Nephron progenitor cell (in vitro differentiated cells): Measurements from ENCODE around the gene CXCL10.

Source experiments
- DNase-seq: peaks from one replicate; pipeline ENCODE4 v3.0.0; 2021
- H3K27ac Mint-ChIP-seq: 2 replicates; pipeline ENCODE4 v1.8.0; 2021; ENCODE audit warnings: mild to moderate bottlenecking, moderate library complexity, mixed read lengths
- H3K27me3 Mint-ChIP-seq: 2 replicates; pipeline ENCODE4 v1.8.0; 2021; ENCODE audit warnings: mild to moderate bottlenecking, low read depth, mixed read lengths; ENCODE audit not compliant: poor library complexity
- H3K36me3 Mint-ChIP-seq: 2 replicates; pipeline ENCODE4 v1.8.0; 2021; ENCODE audit warnings: low read depth, mixed read lengths
- H3K4me1 Mint-ChIP-seq: 2 replicates; pipeline ENCODE4 v1.8.0; 2021; ENCODE audit warnings: mixed read lengths
- H3K4me3 Mint-ChIP-seq: 2 replicates; pipeline ENCODE4 v1.8.0; 2021; ENCODE audit warnings: mild to moderate bottlenecking, moderate library complexity, mixed read lengths
- H3K9me3 Mint-ChIP-seq: 2 replicates; pipeline ENCODE4 v1.8.0; 2021; ENCODE audit warnings: mild to moderate bottlenecking, moderate library complexity, mixed read lengths
- TF ChIP-seq, protein P1 (sequence below): fragments of 200-600 bp; sonication (generic); IDR thresholded peaks from 2 replicates; pipeline ENCODE4 v1.5.0; 2021; ENCODE audit warnings: antibody characterized with exemption

The CXCL10 gene

DNA sequence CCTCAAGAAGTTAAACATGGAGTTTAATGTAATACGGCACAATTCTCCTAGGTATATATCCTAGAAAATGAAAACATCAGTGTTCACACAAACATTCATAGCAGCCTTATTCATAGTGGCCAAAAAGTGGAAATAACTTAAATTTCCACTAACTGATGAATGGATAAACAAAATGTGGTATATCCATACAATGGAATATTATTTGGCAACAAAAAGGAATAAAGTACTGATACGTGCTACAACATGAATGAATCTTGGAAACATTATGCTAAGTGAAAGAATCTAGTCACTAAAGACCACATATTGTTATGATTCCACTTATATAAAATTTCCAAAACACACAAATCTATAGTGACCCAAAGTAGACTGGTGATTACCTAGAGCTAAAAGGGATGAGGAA lies 47.1 kb downstream of the CXCL10 start:
- DNase-seq = no peak
- no peaks in the 10 kb centered on the region for H3K4me1 Mint-ChIP-seq
- H3K36me3 Mint-ChIP-seq = peaks cover 81% of the 10 kb centered on the region
- H3K4me3 Mint-ChIP-seq = no peak overlapping the region
- no peak overlapping the region for H3K27ac Mint-ChIP-seq
- TF ChIP-seq, protein P1, sequence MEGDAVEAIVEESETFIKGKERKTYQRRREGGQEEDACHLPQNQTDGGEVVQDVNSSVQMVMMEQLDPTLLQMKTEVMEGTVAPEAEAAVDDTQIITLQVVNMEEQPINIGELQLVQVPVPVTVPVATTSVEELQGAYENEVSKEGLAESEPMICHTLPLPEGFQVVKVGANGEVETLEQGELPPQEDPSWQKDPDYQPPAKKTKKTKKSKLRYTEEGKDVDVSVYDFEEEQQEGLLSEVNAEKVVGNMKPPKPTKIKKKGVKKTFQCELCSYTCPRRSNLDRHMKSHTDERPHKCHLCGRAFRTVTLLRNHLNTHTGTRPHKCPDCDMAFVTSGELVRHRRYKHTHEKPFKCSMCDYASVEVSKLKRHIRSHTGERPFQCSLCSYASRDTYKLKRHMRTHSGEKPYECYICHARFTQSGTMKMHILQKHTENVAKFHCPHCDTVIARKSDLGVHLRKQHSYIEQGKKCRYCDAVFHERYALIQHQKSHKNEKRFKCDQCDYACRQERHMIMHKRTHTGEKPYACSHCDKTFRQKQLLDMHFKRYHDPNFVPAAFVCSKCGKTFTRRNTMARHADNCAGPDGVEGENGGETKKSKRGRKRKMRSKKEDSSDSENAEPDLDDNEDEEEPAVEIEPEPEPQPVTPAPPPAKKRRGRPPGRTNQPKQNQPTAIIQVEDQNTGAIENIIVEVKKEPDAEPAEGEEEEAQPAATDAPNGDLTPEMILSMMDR = no peak
- no peaks in the 10 kb centered on the region for H3K27me3 Mint-ChIP-seq
- peaks cover 15% of the 10 kb centered on the region for H3K9me3 Mint-ChIP-seq

DNA sequence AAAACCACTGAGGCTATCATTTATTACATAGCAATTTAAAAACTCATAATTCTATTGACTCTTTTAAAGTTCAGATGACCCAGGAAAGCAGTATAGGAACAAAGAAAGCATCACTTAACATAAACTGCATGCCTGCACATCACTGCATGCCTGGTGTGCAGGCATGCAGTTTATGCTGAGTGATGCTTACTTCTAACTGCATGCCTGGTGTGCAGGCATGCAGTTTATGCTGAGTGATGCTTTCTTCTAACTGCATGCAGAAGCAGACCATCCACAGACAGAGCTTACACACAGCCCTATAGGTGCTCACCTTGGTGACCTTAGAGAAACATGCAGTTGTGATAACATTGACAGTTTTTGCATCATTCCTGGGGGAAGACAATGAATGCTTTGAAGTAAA lies 49.5 kb downstream of the CXCL10 start:
- TF ChIP-seq, protein P1 = no peak
- no peak overlapping the region for H3K27ac Mint-ChIP-seq
- H3K36me3 Mint-ChIP-seq = peaks cover 86% of the 10 kb centered on the region
- peaks cover 15% of the 10 kb centered on the region for H3K9me3 Mint-ChIP-seq
- no peaks in the 10 kb centered on the region for H3K27me3 Mint-ChIP-seq
- no peak overlapping the region for H3K4me3 Mint-ChIP-seq
- DNase-seq = no peak
- H3K4me1 Mint-ChIP-seq = no peaks in the 10 kb centered on the region
